HT-29 (cell line): ENCODE data around the gene ITGAL. TPM values are rescaled to one million over a fixed set of nuclear protein-coding genes. Genes with fewer than 3 reads are reported as not detected.

Experiments used
- DNase-seq: peaks from one replicate; pipeline ENCODE4 v3.0.0-alpha.2; 2015; ENCODE audit warnings: low spot score
- small RNA-seq: library from RNA; depleted of rRNA; stranded (forward); fragments of <200 nt; gene quantifications from one replicate; pipeline ENCODE3, GENCODE V24; 2014
- total RNA-seq: library from RNA; depleted of rRNA; stranded (reverse); fragments of >200 nt; shearing (Covaris generic); gene quantifications from 2 replicates; pipeline ENCODE4 v1.2.3, GENCODE V29; 2014; rRNA removed

The ITGAL gene
- total RNA-seq, 1 experiment from 2014 or later = not detected

DNA sequence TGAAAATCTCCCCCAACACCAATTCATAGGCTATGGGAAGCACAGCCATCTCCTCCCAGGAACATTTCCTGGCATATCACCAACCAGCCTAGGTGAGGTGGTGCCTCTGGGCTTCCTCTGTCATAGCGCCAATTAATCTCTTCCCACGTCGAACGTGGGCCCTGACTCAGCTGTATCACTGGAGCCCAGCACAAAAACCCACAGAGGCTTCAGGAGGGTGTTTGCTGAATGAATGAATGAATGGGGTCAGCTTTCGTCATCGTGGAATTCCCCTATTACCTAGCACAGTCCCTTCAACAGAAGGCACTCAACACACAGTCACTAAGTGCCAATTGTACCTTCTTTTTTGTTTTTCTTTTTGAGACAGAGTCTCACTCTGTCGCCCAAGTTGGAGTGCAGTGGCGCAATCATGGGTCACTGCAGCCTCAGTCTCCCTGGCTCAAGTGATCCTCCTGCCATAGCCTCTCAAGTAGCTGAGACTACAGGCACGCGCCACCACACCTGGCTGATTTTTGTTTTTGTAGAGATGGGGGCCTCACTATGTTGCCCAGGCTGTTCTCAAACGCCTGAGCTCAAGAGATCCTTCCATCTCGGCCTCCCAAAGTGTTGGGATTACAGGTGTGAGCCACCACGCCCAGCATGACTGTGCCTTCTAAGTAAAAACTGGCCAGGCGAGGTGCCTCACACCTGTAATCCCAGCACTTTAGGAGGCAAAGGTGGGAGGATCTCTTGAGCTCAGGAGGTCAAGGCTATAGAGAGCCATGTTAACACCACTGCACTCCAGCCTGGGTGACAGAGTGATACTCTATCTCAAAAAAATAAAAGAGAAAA lies 94.8 kb downstream of the ITGAL start:
- DNase-seq = no peak

DNA sequence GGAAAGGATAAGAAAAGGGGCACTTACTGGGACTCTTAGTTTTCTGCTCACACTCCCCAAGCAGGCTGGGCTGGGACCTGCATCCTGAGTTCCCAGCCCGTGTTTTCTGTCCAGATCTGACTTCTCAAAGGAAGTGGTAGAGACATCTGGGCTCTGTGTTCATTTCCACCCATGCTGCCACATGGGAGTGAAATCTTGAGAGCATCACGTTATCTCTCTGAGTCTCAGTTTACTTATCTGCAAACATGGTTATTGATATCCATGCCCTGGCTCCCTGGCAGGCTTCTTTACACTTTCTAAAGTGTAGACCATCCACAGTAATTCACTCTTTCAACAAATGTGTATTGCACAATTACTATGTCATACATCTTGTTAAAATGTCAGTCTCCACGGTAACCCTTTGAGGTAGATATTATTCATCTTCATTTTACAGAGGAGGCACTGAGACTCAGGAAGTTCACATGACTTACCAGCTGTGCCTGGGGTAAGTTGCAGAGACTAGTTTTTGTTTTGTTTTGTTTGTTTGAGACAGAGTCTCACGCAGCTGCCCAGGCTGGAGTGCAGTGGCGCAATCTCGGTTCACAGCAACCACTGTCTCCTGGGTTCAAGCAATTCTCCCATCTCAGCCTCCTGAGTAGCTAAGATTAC lies 95.6 kb downstream of the ITGAL start:
- no peak for DNase-seq

GRCh38 chr16:30569281-30569680 lies 96.7 kb downstream of the ITGAL start:
- DNase-seq = no peak

- DNase-seq = no peak
These were observed 97.4 kb downstream of the ITGAL start for GRCh38 chr16:30569746-30570635.

DNA sequence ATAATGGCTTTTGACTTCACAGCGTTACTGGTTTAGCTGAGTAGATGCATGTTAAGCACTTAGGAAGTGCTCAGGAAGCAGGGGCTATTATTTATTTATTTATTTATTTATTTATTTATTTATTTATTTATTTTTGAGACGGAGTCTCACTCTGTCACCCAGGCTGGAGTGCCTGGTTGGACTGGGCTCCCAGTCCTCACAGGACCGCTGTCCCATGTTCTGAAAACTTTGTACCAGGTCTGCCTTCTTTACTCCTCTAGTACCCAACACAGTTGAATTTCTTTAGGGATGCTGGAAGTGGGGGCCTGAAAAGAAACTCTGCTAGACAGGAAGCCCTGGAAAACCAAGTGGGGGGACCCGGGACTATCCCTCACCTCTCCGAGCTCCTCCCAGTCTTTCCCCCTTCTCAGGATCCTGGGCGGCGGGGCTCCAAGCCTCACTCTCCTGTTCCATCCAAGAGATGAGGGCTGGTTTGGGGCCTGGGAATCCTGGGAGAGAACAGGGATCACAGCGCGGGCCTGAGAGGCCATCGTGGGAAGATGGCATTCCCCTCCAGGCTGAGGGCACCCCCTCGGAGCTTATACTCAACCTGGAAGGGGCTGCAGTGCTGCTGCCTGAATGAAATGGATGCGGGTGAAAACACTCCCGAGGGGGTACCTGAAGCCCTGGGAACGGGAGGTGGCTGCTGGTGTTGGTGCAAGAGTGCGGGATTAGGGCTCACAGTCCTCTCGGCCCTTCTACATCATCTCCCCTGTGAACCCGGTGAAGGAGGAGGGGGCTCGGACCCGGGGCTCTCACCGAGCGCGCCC lies 98.3 kb downstream of the ITGAL start:
- DNase-seq = peak; percentile 7

GRCh38 chr16:30571445-30572322 lies 99.1 kb downstream of the ITGAL start, which contains the start of gene ZNF688:
Gene ZNF688 (minus strand): TSS chr16:30571714. CDS start chr16:30571629, 85 bp downstream.
- peak; percentile 89 for DNase-seq

Small RNAs within 50 kb of the gene (small RNA-seq; reads per million reads assigned to genes)
- gene MIR4518 = not detected
- not detected for gene RF00019
- gene RNU7-61P = not detected

Other genes with a start within 250 kb of the ITGAL start
- gene NPIPB13, start 224.3 kb upstream of the ITGAL start, total RNA-seq = 0.39 and 1.0 TPM in 2 replicates
- gene CD2BP2, start 117.4 kb upstream of the ITGAL start, total RNA-seq = 42.8 and 49.4 TPM in 2 replicates
- 63.3 and 66.5 TPM in 2 replicates for gene TBC1D10B, start 102.2 kb upstream of the ITGAL start, total RNA-seq
- gene MYL11, start 97.9 kb upstream of the ITGAL start, total RNA-seq = 1.0 TPM in 1 of 2 replicates, not detected in the other
- gene SEPTIN1, start 90.2 kb upstream of the ITGAL start, total RNA-seq = 0.16 TPM in 1 of 2 replicates, not detected in the other
- 19.0 and 20.3 TPM in 2 replicates for gene ZNF48, start 77.3 kb upstream of the ITGAL start, total RNA-seq
- 12.6 and 17.7 TPM in 2 replicates for gene ZNF771, start 65.1 kb upstream of the ITGAL start, total RNA-seq
- 107 and 111 TPM in 2 replicates for gene DCTPP1, start 42.7 kb upstream of the ITGAL start, total RNA-seq
- 11.0 and 12.4 TPM in 2 replicates for gene SEPHS2, start 26.9 kb upstream of the ITGAL start, total RNA-seq
- gene ZNF768, start 53.8 kb downstream of the ITGAL start, total RNA-seq = 47.1 and 47.9 TPM in 2 replicates
- 7.9 and 8.8 TPM in 2 replicates for gene ZNF747, start 62.1 kb downstream of the ITGAL start, total RNA-seq
- 8.3 and 9.9 TPM in 2 replicates for gene ZNF764, start 85.6 kb downstream of the ITGAL start, total RNA-seq
- 5.7 and 7.5 TPM in 2 replicates for gene ZNF688, start 99.0 kb downstream of the ITGAL start, total RNA-seq
- gene ZNF785, start 113.0 kb downstream of the ITGAL start, total RNA-seq = 7.7 and 12.2 TPM in 2 replicates
- 4.9 and 7.7 TPM in 2 replicates for gene ZNF689, start 137.6 kb downstream of the ITGAL start, total RNA-seq
- 20.8 and 22.9 TPM in 2 replicates for gene PRR14, start 178.2 kb downstream of the ITGAL start, total RNA-seq
- gene FBRS, start 185.7 kb downstream of the ITGAL start, total RNA-seq = 33.6 and 38.0 TPM in 2 replicates
- gene SRCAP, start 226.4 kb downstream of the ITGAL start, total RNA-seq = 33.2 and 46.2 TPM in 2 replicates